Sigmoid colon (tissue), 7 donors: ENCODE measurements around the gene ZSCAN4. TPM values are rescaled to one million over a fixed set of nuclear protein-coding genes. Genes with fewer than 3 reads are reported as not detected.

Experiments
- DNase-seq: peaks from one replicate; pipeline ENCODE4 v3.0.0-alpha.2; 2019
- H3K27ac ChIP-seq, 4 donors: fragments of 200-600 bp; sonication (generic); one replicate each; pipeline ENCODE4 v1.5.1; 2016 to 2019; ENCODE audit warnings: mild to moderate bottlenecking in 1 of 4
- H3K27me3 ChIP-seq, 3 donors: fragments of 200-600 bp; sonication (generic); one replicate each; pipeline ENCODE4 v1.5.1; 2019; ENCODE audit warnings: mild to moderate bottlenecking in 1 of 3
- H3K36me3 ChIP-seq, 4 donors: fragments of 200-600 bp; sonication (generic); one replicate each; pipeline ENCODE4 v1.5.1; 2016 to 2019
- H3K4me1 ChIP-seq, 4 donors: fragments of 200-600 bp; sonication (generic); one replicate each; pipeline ENCODE4 v1.5.1; 2017 to 2019
- H3K4me3 ChIP-seq, 4 donors: fragments of 200-600 bp; sonication (generic); one replicate each; pipeline ENCODE4 v1.5.1; 2017 to 2019; ENCODE audit warnings: mild to moderate bottlenecking in 2 of 4, moderate library complexity in 1 of 4
- H3K9me3 ChIP-seq, 4 donors: fragments of 200-600 bp in 3 of 4; sonication (generic) in 3 of 4; one replicate each; pipeline versions ENCODE4 v1.5.1 to v1.6.1; 2013 to 2019
- CTCF ChIP-seq, 4 experiments: fragments of 450-650 bp in 3 of 4; fragments of 200-600 bp in 1 of 4; IDR thresholded peaks; one replicate each; pipeline ENCODE4 v1.5.1; 2016 to 2019; ENCODE audit warnings: antibody characterized with exemption in 4 of 4, mild to moderate bottlenecking in 3 of 4, moderate library complexity in 2 of 4
- EP300 ChIP-seq, 4 donors: sonication (generic); formaldehyde crosslinking; IDR thresholded peaks; one replicate each; pipeline ENCODE4 v1.6.1; 2017; ENCODE audit warnings: antibody characterized with exemption in 4 of 4
- POLR2A ChIP-seq, 2 donors: fragments of 450-650 bp; IDR thresholded peaks; one replicate each; pipeline ENCODE4 v1.6.1; 2016; ENCODE audit warnings: antibody characterized with exemption in 2 of 2, mild to moderate bottlenecking in 2 of 2, moderate library complexity in 2 of 2
- POLR2AphosphoS5 ChIP-seq, 4 donors: sonication (generic); formaldehyde crosslinking; IDR thresholded peaks; one replicate each; pipeline ENCODE4 v1.6.1; 2017; ENCODE audit warnings: antibody characterized with exemption in 4 of 4
- WGBS, 2 donors: extraction: QIAGEN DNeasy Blood & Tissue Kit; methylation state at CpG; one replicate each; pipeline ENCODE4 v1.1.7; 2013; 5-methylcytosine and 5-hydroxymethylcytosine counted together
- intact Hi-C: fragments of 100-400 bp; cut with DNase I; formaldehyde crosslinking; loops from one replicate; pipeline ENCODE4 v1.15.1; 2023
- polyA plus RNA-seq, 3 donors: library from polyadenylated mRNA; stranded (reverse); fragments of 200-250 nt; gene quantifications; one replicate each; pipeline ENCODE4 v1.2.3, GENCODE V29; 2013
- total RNA-seq, 4 donors: library from RNA; depleted of rRNA; stranded (reverse); fragments of >200 nt; gene quantifications; one replicate each; pipeline ENCODE4 v1.1.0, GENCODE V29; 2016
- donor health status: healthy with polysubstance abuse.
- donor health status: Bipolar disorder and iron deficiency.
- donor health status: healthy.

ZSCAN4 gene
- total and polyA plus RNA-seq, 7 donors, result 0.36 TPM; not detected in 6

GRCh38 chr19:57664269-57665127, 4.2 kb upstream of the ZSCAN4 start:
- Histone ChIP-seq H3K4me3 (peak overlapping the region; percentile 41 to 77 (median 62)), H3K27me3 (peaks cover 0 to 7% (median 0%) of the 10 kb centered on the region in 3 donors), H3K4me1 (peaks cover 0 to 13% (median 6%) of the 10 kb centered on the region in 4 donors), H3K36me3 (no peaks in the 10 kb centered on the region), H3K9me3 (no peaks in the 10 kb centered on the region), H3K27ac (peak overlapping the region; percentile 78 to 88 (median 86))
- intact Hi-C loops, result no loop called here
- TF ChIP-seq POLR2A (IDR thresholded peaks at IDR 0.05) (no peak), POLR2AphosphoS5 (IDR thresholded peaks at IDR 0.05) (peak in 3 of 4 donors; percentile 23 to 41 (median 31))
- WGBS, 2 donors, result 4% methylated on average over 64 of the region's 64 CpGs
- peak; percentile 75 for DNase-seq

GRCh38 chr19:57665261-57665806, 3.4 kb upstream of the ZSCAN4 start:
- DNase-seq, result no peak
- H3K4me1 ChIP-seq, result peaks cover 0 to 13% (median 6%) of the 10 kb centered on the region in 4 donors
- 86 to 88% methylated on average over 9 of the region's 9 CpGs for WGBS, 2 donors
- no peaks in the 10 kb centered on the region for H3K9me3 ChIP-seq
- H3K27ac ChIP-seq, result peak overlapping the region; percentile 78 to 88 (median 86)
- H3K4me3 ChIP-seq, result no peak overlapping the region
- no peaks in the 10 kb centered on the region for H3K36me3 ChIP-seq
- TF ChIP-seq EP300 (IDR thresholded peaks at IDR 0.05) (no peak), POLR2AphosphoS5 (IDR thresholded peaks at IDR 0.05) (no peak), CTCF (IDR thresholded peaks at IDR 0.05) (no peak), POLR2A (IDR thresholded peaks at IDR 0.05) (no peak)
- H3K27me3 ChIP-seq, result peaks cover 0 to 7% (median 0%) of the 10 kb centered on the region in 3 donors
- intact Hi-C loops, result no loop called here

- no peaks in the 10 kb centered on the region for H3K27me3 ChIP-seq
- H3K36me3 ChIP-seq, result no peaks in the 10 kb centered on the region
- no peak overlapping the region for H3K27ac ChIP-seq
- peaks cover 0 to 13% (median 6%) of the 10 kb centered on the region in 4 donors for H3K4me1 ChIP-seq
- WGBS, 2 donors, result 82 to 84% methylated on average over 1 of the region's 1 CpG
- no peak for DNase-seq
- TF ChIP-seq CTCF (IDR thresholded peaks at IDR 0.05) (no peak), POLR2AphosphoS5 (IDR thresholded peaks at IDR 0.05) (no peak), POLR2A (IDR thresholded peaks at IDR 0.05) (no peak), EP300 (IDR thresholded peaks at IDR 0.05) (no peak)
- intact Hi-C loops, result no loop called here
- no peaks in the 10 kb centered on the region for H3K9me3 ChIP-seq
- no peak overlapping the region for H3K4me3 ChIP-seq
Observed at GRCh38 chr19:57667228-57667627, 1.5 kb upstream of the ZSCAN4 start.

GRCh38 chr19:57671124-57671895, 2.6 kb downstream of the ZSCAN4 start:
- Histone ChIP-seq H3K27ac (no peak overlapping the region), H3K9me3 (peaks cover 0 to 3% (median 0%) of the 10 kb centered on the region in 4 donors), H3K4me1 (no peaks in the 10 kb centered on the region), H3K27me3 (no peaks in the 10 kb centered on the region), H3K4me3 (no peak overlapping the region), H3K36me3 (no peaks in the 10 kb centered on the region)
- WGBS, 2 donors, result 70 to 71% methylated on average over 7 of the region's 7 CpGs
- no peak for DNase-seq
- intact Hi-C loops, result no loop called here
- TF ChIP-seq POLR2AphosphoS5 (IDR thresholded peaks at IDR 0.05) (no peak), POLR2A (IDR thresholded peaks at IDR 0.05) (no peak), CTCF (IDR thresholded peaks at IDR 0.05) (no peak), EP300 (IDR thresholded peaks at IDR 0.05) (no peak)

GRCh38 chr19:57672466-57672865, 3.7 kb downstream of the ZSCAN4 start:
- no peak overlapping the region for H3K4me3 ChIP-seq
- H3K9me3 ChIP-seq, result peaks cover 0 to 3% (median 0%) of the 10 kb centered on the region in 4 donors
- no peaks in the 10 kb centered on the region for H3K27me3 ChIP-seq
- WGBS, 2 donors, result 77 to 79% methylated on average over 4 of the region's 4 CpGs
- TF ChIP-seq EP300 (IDR thresholded peaks at IDR 0.05) (no peak), CTCF (IDR thresholded peaks at IDR 0.05) (no peak), POLR2A (IDR thresholded peaks at IDR 0.05) (no peak), POLR2AphosphoS5 (IDR thresholded peaks at IDR 0.05) (no peak)
- intact Hi-C loops, result no loop called here
- no peaks in the 10 kb centered on the region for H3K36me3 ChIP-seq
- no peak for DNase-seq
- H3K27ac ChIP-seq, result no peak overlapping the region
- no peaks in the 10 kb centered on the region for H3K4me1 ChIP-seq
